Lung (tissue), 12 donors: ENCODE measurements around the gene BRD9. TPM values are rescaled to one million over a fixed set of nuclear protein-coding genes. Genes with fewer than 3 reads are reported as not detected.
A peak's percentile ranks its signal among the peaks of the same experiment; 100 is the strongest.

Experiments used
- ATAC-seq: fragments of 200-7000 bp; cut with Tn5 transposase; one replicate; pipeline ENCODE4 v1.9.1; 2020; ENCODE audit warnings: moderate number of reproducible peaks; ENCODE audit not compliant: insufficient read depth, low FRiP score
- DNase-seq, 3 donors: peaks; one replicate each; pipeline ENCODE4 v3.0.0-alpha.2; 2013 to 2017
- H3K27ac ChIP-seq, 2 donors: one replicate each; pipeline ENCODE4 v1.5.1; 2013; ENCODE audit warnings: mild to moderate bottlenecking in 2 of 2, moderate library complexity in 2 of 2, control low read depth in 1 of 2, inconsistent platforms in 1 of 2, low read depth in 1 of 2, low read length in 1 of 2
- H3K27me3 ChIP-seq, 3 donors: one replicate each; pipeline ENCODE4 v1.5.1; 2013; ENCODE audit warnings: low read length in 2 of 3; ENCODE audit not compliant: control insufficient read depth in 3 of 3, insufficient read depth in 3 of 3
- H3K36me3 ChIP-seq, 4 donors: one replicate each; pipeline ENCODE4 v1.5.1; 2013; ENCODE audit warnings: low read length in 4 of 4, mild to moderate bottlenecking in 1 of 4, moderate library complexity in 1 of 4; ENCODE audit not compliant: control insufficient read depth in 4 of 4, insufficient read depth in 4 of 4
- H3K4me1 ChIP-seq, 5 donors: one replicate each; pipeline ENCODE4 v1.5.1; 2013; ENCODE audit warnings: low read length in 5 of 5, mild to moderate bottlenecking in 2 of 5, moderate library complexity in 1 of 5; ENCODE audit not compliant: control insufficient read depth in 5 of 5, insufficient read depth in 5 of 5
- H3K4me3 ChIP-seq: one replicate; pipeline ENCODE4 v1.5.1; 2013; ENCODE audit warnings: mild to moderate bottlenecking, control low read depth, moderate library complexity
- H3K9ac ChIP-seq, 2 donors: one replicate each; pipeline ENCODE4 v1.5.1; 2013; ENCODE audit warnings: low read length in 2 of 2, control low read depth in 1 of 2; ENCODE audit not compliant: insufficient read depth in 1 of 2
- H3K9me3 ChIP-seq, 4 donors: one replicate each; pipeline ENCODE4 v1.5.1; 2013; ENCODE audit warnings: low read length in 3 of 4, mild to moderate bottlenecking in 1 of 4, moderate library complexity in 1 of 4; ENCODE audit not compliant: control insufficient read depth in 4 of 4, insufficient read depth in 3 of 4
- WGBS, 2 donors: extraction: QIAGEN DNeasy Blood & Tissue Kit; methylation state at CpG; one replicate each; pipeline ENCODE4 v1.1.7; 2013; 5-methylcytosine and 5-hydroxymethylcytosine counted together
- polyA plus RNA-seq, 2 donors: library from polyadenylated mRNA; stranded (reverse); fragments of 200-250 nt; gene quantifications; one replicate each; pipeline ENCODE4 v1.2.1, GENCODE V29; 2013
- total RNA-seq, 2 donors: library from RNA; depleted of rRNA in 1 of 2; stranded (reverse); fragments of >200 nt in 1 of 2; gene quantifications; one replicate each; pipeline ENCODE4 v1.2.1, GENCODE V29; 2014 to 2021
- TF ChIP-seq, protein P1 (sequence below): IDR thresholded peaks from 2 replicates; pipeline ENCODE4 v1.5.1; 2012; ENCODE audit warnings: mild to moderate bottlenecking; ENCODE audit errors: control extremely low read depth, extremely low read depth
- donor health status: control.
- donor health status: control.
- donor health status: Bipolar disorder and iron deficiency.
- donor health status: healthy.
- donor health status: DM: yes; HTN: yes; CAD: no.

Gene BRD9
- total and polyA plus RNA-seq, 4 donors, result 24.3 to 69.7 (median 37.3) TPM

- H3K27ac ChIP-seq, result no peak overlapping the region
- peaks cover 0 to 4% (median 0%) of the 10 kb centered on the region in 3 donors for H3K27me3 ChIP-seq
- TF ChIP-seq, protein P1, sequence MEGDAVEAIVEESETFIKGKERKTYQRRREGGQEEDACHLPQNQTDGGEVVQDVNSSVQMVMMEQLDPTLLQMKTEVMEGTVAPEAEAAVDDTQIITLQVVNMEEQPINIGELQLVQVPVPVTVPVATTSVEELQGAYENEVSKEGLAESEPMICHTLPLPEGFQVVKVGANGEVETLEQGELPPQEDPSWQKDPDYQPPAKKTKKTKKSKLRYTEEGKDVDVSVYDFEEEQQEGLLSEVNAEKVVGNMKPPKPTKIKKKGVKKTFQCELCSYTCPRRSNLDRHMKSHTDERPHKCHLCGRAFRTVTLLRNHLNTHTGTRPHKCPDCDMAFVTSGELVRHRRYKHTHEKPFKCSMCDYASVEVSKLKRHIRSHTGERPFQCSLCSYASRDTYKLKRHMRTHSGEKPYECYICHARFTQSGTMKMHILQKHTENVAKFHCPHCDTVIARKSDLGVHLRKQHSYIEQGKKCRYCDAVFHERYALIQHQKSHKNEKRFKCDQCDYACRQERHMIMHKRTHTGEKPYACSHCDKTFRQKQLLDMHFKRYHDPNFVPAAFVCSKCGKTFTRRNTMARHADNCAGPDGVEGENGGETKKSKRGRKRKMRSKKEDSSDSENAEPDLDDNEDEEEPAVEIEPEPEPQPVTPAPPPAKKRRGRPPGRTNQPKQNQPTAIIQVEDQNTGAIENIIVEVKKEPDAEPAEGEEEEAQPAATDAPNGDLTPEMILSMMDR, result no peak
- ATAC-seq (no peak), DNase-seq (no peak)
- no peak overlapping the region for H3K9ac ChIP-seq
- no peak overlapping the region for H3K4me3 ChIP-seq
- 81 to 88% methylated on average over 16 of the region's 16 CpGs for WGBS, 2 donors
- no peaks in the 10 kb centered on the region for H3K36me3 ChIP-seq
- peaks cover 0 to 22% (median 0%) of the 10 kb centered on the region in 5 donors for H3K4me1 ChIP-seq
- H3K9me3 ChIP-seq, result no peaks in the 10 kb centered on the region
Observed at GRCh38 chr5:851553-851952, 41.0 kb downstream of the BRD9 start.

GRCh38 chr5:851076-851475 is 41.5 kb downstream of the BRD9 start:
- Histone ChIP-seq H3K9ac (no peak overlapping the region), H3K36me3 (no peaks in the 10 kb centered on the region), H3K9me3 (no peaks in the 10 kb centered on the region), H3K27ac (no peak overlapping the region), H3K4me1 (peaks cover 0 to 22% (median 0%) of the 10 kb centered on the region in 5 donors), H3K4me3 (no peak overlapping the region), H3K27me3 (peaks cover 0 to 4% (median 0%) of the 10 kb centered on the region in 3 donors)
- WGBS, 2 donors, result 48 to 66% methylated on average over 18 to 19 of the region's 19 CpGs
- DNase-seq, result no peak
- TF ChIP-seq, protein P1, result no peak
- no peak for ATAC-seq

DNA sequence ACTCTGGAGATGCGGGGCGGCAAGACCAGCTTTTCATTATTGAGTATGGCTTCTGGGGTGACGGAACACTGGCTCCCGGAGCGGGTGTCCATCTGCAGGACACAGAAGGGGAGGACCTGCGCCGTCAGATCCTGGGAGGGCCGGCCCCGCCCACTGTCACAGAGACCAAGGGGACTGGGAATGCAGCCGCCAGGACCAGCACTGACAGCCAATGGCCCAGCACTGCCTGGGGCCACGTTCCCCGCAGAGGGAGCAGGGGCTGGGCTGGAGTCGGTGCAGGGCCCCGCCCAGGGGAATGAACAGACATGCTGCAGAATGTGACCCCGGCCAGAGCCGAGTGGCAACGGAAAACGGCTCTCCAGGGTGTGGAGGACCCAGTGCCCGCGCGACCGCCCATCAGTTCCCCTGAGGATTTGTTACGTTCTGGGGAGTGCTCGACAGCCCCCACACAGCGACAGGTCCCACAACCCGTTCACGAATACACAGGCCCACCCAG is 42.0 kb downstream of the BRD9 start, which contains the start of gene ZDHHC11:
Gene ZDHHC11 (minus strand): TSS at position 476 of the 496 bp plus-strand sequence. CDS start 384 bp downstream, at position 92.
- no peaks in the 10 kb centered on the region for H3K36me3 ChIP-seq
- ATAC-seq (peak; percentile 80), DNase-seq (peak in 2 of 3 donors; percentile 32 to 39)
- H3K27ac ChIP-seq, result no peak within 1 kb of the TSS
- WGBS, 2 donors, result 54 to 75% methylated on average over 23 to 27 of the region's 27 CpGs
- peaks cover 0 to 4% (median 0%) of the 10 kb centered on the region in 3 donors for H3K27me3 ChIP-seq
- no peak within 1 kb of the TSS for H3K4me3 ChIP-seq
- TF ChIP-seq, protein P1, result no peak
- no peak within 1 kb of the TSS for H3K9ac ChIP-seq
- H3K4me1 ChIP-seq, result peaks cover 0 to 22% (median 0%) of the 10 kb centered on the region in 5 donors
- H3K9me3 ChIP-seq, result no peaks in the 10 kb centered on the region
